ENCODE data around the gene CCDC197. TPM values are rescaled to one million over a fixed set of nuclear protein-coding genes. Genes with fewer than 3 reads are reported as not detected.

Gene CCDC197
- total RNA-seq, 1 experiment from 2014 or later = not detected

DNA sequence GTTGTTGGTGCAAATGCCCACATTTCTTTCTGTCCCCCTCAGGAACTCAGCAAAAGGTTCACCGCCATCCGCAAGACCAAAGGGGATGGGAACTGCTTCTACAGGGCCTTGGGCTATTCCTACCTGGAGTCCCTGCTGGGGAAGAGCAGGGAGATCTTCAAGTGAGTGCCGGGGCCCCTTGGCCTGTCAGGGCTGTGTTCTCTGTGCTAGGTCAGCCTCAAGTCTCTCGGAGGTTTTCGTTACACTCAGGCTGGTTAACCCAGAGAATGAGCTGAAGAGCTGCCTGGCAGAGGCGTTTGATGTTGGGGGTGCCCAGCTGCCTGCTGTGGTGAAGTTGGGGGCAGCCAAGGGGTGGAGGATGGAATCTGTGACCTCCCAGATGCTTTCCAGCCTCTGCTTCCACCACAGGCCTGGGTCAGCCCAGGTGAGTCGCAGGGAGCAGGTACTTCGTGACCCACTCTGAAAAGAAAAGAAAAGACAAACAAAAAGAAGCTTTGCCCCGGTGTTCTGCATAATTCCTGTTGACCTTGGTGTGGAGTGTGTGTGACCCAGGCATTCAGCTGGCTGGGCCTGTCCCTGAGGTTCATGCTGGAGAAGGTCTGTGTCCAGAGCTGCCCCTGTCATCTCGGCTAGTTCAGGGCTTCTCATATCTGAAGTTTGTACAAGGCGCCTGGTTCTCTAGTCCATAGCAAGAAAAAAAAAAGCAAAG is 42.0 kb downstream of the CCDC197 start (continued):
- TF ChIP-seq, protein P1, sequence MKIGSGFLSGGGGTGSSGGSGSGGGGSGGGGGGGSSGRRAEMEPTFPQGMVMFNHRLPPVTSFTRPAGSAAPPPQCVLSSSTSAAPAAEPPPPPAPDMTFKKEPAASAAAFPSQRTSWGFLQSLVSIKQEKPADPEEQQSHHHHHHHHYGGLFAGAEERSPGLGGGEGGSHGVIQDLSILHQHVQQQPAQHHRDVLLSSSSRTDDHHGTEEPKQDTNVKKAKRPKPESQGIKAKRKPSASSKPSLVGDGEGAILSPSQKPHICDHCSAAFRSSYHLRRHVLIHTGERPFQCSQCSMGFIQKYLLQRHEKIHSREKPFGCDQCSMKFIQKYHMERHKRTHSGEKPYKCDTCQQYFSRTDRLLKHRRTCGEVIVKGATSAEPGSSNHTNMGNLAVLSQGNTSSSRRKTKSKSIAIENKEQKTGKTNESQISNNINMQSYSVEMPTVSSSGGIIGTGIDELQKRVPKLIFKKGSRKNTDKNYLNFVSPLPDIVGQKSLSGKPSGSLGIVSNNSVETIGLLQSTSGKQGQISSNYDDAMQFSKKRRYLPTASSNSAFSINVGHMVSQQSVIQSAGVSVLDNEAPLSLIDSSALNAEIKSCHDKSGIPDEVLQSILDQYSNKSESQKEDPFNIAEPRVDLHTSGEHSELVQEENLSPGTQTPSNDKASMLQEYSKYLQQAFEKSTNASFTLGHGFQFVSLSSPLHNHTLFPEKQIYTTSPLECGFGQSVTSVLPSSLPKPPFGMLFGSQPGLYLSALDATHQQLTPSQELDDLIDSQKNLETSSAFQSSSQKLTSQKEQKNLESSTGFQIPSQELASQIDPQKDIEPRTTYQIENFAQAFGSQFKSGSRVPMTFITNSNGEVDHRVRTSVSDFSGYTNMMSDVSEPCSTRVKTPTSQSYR (CRISPR knock-in tag; IDR thresholded peaks at IDR 0.05) = no peak
- TF ChIP-seq TP53 (CRISPR knock-in tag; IDR thresholded peaks at IDR 0.05) (no peak), ZNF219 (CRISPR knock-in tag; IDR thresholded peaks at IDR 0.05; ENCODE audit: borderline replicate concordance) (no peak)
- TF ChIP-seq, protein P2, sequence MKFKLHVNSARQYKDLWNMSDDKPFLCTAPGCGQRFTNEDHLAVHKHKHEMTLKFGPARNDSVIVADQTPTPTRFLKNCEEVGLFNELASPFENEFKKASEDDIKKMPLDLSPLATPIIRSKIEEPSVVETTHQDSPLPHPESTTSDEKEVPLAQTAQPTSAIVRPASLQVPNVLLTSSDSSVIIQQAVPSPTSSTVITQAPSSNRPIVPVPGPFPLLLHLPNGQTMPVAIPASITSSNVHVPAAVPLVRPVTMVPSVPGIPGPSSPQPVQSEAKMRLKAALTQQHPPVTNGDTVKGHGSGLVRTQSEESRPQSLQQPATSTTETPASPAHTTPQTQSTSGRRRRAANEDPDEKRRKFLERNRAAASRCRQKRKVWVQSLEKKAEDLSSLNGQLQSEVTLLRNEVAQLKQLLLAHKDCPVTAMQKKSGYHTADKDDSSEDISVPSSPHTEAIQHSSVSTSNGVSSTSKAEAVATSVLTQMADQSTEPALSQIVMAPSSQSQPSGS (CRISPR knock-in tag; IDR thresholded peaks at IDR 0.05; ENCODE audit: borderline replicate concordance, low read depth) = no peak

DNA sequence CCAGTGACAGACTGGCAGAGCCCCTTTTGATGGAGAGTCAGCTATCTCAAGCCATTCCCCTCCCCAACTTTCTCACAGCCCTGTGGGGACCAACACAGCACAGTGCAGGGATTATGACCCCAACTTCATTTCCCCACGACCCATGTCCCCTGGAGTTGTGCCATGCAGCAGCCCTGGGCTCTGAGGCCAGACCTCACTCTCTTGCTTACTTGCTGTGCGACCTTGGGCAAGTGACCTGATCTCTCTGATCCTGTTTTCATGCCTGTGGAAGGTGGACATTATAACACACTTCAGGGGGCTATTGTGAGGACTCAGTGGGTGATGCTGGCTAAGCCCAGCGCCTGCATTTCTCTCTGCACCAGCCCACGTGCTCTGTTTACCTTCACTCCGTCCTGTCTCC is 43.1 kb downstream of the CCDC197 start:
- DNase-seq (ENCODE audit: low spot score) (no peak), ATAC-seq (no peak)
- Mint-ChIP-seq H3K9me3 (no peaks in the 10 kb centered on the region), H3K27ac (no peak overlapping the region), H3K4me1 (peaks cover 2% of the 10 kb centered on the region; the same call in 1 of the 2 replicates), H3K27me3 (ENCODE audit: low read depth) (no peaks in the 10 kb centered on the region), H3K36me3 (peaks cover 12% of the 10 kb centered on the region; the same call in 1 of the 2 replicates), H3K4me3 (no peak overlapping the region)
- CTCF ChIA-PET = interaction anchor here (0.9 to 1.0 kb wide), 3 partner anchors 89 to 137 kb away, joined by 3 to 7 read pairs (median 3); partner anchors contain the start of gene IFI27L2
- POLR2A ChIA-PET = no interaction called here
- TF ChIP-seq ZNF263 (CRISPR knock-in tag; IDR thresholded peaks at IDR 0.05; ENCODE audit: low read depth) (no peak), SMAD4 (CRISPR knock-in tag; IDR thresholded peaks at IDR 0.05) (no peak), TEAD1 (CRISPR knock-in tag; IDR thresholded peaks at IDR 0.05) (no peak), ELF4 (CRISPR knock-in tag; IDR thresholded peaks at IDR 0.05; ENCODE audit: low read depth) (no peak), CREB1 (CRISPR knock-in tag; IDR thresholded peaks at IDR 0.05) (no peak)
- TF ChIP-seq, protein P3, sequence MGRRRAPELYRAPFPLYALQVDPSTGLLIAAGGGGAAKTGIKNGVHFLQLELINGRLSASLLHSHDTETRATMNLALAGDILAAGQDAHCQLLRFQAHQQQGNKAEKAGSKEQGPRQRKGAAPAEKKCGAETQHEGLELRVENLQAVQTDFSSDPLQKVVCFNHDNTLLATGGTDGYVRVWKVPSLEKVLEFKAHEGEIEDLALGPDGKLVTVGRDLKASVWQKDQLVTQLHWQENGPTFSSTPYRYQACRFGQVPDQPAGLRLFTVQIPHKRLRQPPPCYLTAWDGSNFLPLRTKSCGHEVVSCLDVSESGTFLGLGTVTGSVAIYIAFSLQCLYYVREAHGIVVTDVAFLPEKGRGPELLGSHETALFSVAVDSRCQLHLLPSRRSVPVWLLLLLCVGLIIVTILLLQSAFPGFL (CRISPR knock-in tag; IDR thresholded peaks at IDR 0.05; ENCODE audit: borderline replicate concordance) = no peak
- TF ChIP-seq, protein P4, sequence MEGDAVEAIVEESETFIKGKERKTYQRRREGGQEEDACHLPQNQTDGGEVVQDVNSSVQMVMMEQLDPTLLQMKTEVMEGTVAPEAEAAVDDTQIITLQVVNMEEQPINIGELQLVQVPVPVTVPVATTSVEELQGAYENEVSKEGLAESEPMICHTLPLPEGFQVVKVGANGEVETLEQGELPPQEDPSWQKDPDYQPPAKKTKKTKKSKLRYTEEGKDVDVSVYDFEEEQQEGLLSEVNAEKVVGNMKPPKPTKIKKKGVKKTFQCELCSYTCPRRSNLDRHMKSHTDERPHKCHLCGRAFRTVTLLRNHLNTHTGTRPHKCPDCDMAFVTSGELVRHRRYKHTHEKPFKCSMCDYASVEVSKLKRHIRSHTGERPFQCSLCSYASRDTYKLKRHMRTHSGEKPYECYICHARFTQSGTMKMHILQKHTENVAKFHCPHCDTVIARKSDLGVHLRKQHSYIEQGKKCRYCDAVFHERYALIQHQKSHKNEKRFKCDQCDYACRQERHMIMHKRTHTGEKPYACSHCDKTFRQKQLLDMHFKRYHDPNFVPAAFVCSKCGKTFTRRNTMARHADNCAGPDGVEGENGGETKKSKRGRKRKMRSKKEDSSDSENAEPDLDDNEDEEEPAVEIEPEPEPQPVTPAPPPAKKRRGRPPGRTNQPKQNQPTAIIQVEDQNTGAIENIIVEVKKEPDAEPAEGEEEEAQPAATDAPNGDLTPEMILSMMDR (IDR thresholded peaks at IDR 0.05) = no peak
- TF ChIP-seq, protein P5, sequence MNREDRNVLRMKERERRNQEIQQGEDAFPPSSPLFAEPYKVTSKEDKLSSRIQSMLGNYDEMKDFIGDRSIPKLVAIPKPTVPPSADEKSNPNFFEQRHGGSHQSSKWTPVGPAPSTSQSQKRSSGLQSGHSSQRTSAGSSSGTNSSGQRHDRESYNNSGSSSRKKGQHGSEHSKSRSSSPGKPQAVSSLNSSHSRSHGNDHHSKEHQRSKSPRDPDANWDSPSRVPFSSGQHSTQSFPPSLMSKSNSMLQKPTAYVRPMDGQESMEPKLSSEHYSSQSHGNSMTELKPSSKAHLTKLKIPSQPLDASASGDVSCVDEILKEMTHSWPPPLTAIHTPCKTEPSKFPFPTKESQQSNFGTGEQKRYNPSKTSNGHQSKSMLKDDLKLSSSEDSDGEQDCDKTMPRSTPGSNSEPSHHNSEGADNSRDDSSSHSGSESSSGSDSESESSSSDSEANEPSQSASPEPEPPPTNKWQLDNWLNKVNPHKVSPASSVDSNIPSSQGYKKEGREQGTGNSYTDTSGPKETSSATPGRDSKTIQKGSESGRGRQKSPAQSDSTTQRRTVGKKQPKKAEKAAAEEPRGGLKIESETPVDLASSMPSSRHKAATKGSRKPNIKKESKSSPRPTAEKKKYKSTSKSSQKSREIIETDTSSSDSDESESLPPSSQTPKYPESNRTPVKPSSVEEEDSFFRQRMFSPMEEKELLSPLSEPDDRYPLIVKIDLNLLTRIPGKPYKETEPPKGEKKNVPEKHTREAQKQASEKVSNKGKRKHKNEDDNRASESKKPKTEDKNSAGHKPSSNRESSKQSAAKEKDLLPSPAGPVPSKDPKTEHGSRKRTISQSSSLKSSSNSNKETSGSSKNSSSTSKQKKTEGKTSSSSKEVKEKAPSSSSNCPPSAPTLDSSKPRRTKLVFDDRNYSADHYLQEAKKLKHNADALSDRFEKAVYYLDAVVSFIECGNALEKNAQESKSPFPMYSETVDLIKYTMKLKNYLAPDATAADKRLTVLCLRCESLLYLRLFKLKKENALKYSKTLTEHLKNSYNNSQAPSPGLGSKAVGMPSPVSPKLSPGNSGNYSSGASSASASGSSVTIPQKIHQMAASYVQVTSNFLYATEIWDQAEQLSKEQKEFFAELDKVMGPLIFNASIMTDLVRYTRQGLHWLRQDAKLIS (CRISPR knock-in tag; IDR thresholded peaks at IDR 0.05; ENCODE audit: borderline replicate concordance) = no peak
- TF ChIP-seq, protein P6, sequence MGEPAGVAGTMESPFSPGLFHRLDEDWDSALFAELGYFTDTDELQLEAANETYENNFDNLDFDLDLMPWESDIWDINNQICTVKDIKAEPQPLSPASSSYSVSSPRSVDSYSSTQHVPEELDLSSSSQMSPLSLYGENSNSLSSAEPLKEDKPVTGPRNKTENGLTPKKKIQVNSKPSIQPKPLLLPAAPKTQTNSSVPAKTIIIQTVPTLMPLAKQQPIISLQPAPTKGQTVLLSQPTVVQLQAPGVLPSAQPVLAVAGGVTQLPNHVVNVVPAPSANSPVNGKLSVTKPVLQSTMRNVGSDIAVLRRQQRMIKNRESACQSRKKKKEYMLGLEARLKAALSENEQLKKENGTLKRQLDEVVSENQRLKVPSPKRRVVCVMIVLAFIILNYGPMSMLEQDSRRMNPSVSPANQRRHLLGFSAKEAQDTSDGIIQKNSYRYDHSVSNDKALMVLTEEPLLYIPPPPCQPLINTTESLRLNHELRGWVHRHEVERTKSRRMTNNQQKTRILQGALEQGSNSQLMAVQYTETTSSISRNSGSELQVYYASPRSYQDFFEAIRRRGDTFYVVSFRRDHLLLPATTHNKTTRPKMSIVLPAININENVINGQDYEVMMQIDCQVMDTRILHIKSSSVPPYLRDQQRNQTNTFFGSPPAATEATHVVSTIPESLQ (CRISPR knock-in tag; IDR thresholded peaks at IDR 0.05) = no peak
- TF ChIP-seq, protein P7, sequence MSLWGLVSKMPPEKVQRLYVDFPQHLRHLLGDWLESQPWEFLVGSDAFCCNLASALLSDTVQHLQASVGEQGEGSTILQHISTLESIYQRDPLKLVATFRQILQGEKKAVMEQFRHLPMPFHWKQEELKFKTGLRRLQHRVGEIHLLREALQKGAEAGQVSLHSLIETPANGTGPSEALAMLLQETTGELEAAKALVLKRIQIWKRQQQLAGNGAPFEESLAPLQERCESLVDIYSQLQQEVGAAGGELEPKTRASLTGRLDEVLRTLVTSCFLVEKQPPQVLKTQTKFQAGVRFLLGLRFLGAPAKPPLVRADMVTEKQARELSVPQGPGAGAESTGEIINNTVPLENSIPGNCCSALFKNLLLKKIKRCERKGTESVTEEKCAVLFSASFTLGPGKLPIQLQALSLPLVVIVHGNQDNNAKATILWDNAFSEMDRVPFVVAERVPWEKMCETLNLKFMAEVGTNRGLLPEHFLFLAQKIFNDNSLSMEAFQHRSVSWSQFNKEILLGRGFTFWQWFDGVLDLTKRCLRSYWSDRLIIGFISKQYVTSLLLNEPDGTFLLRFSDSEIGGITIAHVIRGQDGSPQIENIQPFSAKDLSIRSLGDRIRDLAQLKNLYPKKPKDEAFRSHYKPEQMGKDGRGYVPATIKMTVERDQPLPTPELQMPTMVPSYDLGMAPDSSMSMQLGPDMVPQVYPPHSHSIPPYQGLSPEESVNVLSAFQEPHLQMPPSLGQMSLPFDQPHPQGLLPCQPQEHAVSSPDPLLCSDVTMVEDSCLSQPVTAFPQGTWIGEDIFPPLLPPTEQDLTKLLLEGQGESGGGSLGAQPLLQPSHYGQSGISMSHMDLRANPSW (CRISPR knock-in tag; conservative IDR thresholded peaks at IDR 0.05; ENCODE audit: low read depth) = no peak
- TF ChIP-seq, protein P8, sequence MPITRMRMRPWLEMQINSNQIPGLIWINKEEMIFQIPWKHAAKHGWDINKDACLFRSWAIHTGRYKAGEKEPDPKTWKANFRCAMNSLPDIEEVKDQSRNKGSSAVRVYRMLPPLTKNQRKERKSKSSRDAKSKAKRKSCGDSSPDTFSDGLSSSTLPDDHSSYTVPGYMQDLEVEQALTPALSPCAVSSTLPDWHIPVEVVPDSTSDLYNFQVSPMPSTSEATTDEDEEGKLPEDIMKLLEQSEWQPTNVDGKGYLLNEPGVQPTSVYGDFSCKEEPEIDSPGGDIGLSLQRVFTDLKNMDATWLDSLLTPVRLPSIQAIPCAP (CRISPR knock-in tag; IDR thresholded peaks at IDR 0.05) = no peak
- TF ChIP-seq, protein P9, sequence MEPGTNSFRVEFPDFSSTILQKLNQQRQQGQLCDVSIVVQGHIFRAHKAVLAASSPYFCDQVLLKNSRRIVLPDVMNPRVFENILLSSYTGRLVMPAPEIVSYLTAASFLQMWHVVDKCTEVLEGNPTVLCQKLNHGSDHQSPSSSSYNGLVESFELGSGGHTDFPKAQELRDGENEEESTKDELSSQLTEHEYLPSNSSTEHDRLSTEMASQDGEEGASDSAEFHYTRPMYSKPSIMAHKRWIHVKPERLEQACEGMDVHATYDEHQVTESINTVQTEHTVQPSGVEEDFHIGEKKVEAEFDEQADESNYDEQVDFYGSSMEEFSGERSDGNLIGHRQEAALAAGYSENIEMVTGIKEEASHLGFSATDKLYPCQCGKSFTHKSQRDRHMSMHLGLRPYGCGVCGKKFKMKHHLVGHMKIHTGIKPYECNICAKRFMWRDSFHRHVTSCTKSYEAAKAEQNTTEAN (CRISPR knock-in tag; IDR thresholded peaks at IDR 0.05) = no peak

Measured in WTC11 (cell line).